HG03432 (cell line): ENCODE measurements around the gene ARL4D.
"Not testable (repeated sequence)": the region's sequence is repeated elsewhere in the genome, so short reads cannot be mapped to it uniquely, and the experiment has no call there.

Experiments
- ATAC-seq: cut with Tn5 transposase; IDR thresholded peaks from one replicate; pipeline ENCODE4 v1.9.1; 2021; ENCODE audit warnings: mild to moderate bottlenecking, moderate library complexity; ENCODE audit not compliant: unreplicated experiment

Gene ARL4D

DNA sequence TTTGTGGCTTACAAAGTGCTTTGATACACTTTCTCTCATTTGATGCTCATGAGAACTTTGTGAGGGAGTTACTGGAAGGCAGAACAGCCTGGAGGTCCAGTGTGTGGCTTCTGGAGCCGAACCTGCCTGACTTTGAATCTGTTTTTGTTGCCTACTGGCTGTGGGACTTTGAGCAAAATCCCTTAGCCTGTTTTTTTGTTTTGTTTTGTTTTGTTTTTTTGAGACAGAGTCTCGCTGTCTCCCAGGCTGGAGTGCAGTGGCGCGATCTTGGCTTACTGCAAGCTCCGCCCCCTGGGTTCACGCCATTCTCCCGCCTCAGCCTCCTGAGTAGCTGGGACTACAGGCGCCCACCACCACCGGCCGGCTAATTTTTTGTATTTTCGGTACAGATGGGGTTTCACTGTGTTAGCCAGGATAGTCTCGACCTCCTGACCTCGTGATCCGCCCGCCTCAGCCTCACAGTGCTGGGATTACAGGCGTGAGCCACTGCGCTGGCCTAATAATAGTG lies 20.6 kb downstream of the ARL4D start:
- not testable (repeated sequence) for ATAC-seq

DNA sequence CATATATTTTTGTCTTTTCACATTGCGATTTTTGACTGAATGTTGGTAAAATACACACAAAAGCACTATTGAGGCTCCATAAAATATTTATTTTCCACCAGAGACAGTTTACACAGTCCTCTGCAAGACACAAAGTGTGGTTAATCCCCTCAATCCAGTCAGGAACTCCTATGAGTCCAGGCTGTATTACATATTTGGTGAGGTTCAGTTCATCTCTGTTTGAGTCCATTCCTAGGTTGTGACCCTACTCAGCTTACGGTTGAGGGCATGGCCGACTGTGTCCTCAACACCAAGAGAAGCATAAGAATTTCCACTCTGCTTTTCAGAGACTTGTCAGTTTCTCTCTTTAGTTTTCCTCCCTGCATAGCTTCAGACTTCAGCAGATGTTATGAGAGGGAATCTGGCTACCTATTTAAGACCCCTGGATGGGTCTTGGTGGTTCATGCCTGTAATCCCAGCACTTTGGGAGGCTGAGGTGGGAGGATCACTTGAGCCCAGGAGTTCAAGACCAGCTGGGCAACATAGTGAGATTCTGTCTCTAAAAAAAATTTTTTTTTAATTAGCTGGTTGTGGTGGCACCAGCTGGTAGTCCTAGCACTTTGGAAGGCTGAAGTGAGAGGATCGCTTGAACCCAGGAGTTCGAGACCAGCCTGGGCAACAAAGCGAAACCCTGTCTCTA lies 25.1 kb downstream of the ARL4D start:
- no peak for ATAC-seq

DNA sequence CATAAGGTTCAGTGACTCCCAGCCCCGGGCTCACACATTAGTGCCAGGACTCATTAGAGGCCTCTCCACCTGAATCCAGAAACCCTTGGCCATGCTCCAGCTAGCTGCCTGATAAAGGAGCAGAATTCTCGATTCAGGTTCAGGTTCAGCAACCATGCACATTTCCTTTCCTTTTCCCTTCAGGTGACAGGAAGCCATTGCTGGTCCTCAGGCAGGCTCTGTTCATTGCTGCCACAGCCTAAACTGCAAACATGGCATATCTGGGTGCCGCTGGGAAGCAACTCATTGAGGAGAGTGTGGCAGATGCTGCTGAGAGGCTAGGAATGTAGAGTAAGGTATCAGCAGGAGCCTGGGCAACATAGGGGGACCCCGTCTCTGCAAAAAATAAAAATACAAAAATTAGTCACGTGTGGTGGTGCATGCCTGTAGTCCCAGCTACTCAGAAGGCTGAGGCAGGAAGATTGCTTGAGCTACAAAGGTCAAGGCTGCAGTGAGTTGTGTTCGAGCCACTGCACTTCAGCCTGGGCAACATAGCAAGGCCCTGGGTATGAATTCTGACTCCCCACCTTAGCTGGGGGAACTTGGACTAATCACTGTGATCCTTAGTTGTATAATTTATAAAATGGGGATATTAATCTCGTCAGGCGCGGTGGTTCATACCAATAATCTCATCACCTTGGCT lies 28.7 kb downstream of the ARL4D start:
- no peak for ATAC-seq

DNA sequence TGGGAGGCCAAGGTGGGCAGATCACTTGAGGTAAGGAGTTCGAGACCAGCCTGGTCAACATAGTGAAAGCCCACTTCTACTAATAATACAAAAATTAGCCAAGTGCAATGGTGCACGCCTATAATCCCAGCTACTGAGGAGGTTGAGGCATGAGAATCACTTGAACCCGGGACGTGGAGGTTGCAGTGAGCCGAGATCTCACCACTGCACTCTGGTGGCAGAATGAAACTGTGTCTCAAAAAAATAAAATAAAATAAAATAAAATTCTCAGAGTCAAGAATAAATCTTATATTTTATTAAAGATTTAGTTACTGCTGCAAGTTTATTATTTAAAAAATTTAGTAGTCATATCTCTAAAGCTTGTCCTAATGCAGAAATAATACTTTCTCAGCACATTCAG lies 29.7 kb downstream of the ARL4D start:
- ATAC-seq = no peak

GRCh38 chr17:43430936-43431713 lies 32.3 kb downstream of the ARL4D start:
- ATAC-seq = no peak

DNA sequence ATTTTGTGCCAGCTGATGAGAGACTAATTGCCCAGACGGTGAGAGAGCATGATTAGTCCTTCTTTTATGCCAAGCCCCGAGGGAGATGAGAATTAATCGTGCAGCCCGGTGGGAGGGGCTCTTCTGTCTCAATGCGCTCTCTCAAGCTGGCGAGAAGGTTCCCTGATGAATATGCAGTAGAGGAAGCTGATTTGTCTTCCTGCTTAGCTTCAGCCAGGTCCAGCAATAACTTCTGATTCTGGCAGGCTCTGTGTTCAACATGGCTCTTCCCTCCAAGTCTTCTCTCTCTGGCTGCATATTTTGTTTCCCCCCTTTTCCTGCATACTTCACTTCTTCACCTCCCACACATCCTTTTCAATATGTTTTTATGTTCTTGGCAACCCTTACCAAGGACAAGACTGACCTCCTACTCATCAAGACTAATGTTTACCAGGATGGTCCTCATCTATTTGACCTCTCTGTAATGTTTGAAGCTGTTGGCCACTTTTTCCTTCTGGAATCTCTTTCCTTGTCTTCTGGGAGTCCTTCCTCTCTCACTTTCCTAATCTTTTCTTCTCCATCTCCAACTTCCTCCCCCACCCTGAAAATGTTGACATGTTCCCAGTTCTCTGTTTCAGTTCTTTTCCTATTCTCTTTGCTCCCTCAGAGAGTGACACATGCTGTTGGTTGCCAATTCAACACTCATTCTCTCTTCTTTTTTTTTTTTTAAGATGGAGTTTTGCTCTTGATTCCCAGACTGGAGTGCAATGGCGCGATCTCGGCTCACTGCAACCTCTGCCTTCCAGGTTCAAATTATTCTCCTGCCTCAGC lies 33.1 kb downstream of the ARL4D start:
- no peak for ATAC-seq

DNA sequence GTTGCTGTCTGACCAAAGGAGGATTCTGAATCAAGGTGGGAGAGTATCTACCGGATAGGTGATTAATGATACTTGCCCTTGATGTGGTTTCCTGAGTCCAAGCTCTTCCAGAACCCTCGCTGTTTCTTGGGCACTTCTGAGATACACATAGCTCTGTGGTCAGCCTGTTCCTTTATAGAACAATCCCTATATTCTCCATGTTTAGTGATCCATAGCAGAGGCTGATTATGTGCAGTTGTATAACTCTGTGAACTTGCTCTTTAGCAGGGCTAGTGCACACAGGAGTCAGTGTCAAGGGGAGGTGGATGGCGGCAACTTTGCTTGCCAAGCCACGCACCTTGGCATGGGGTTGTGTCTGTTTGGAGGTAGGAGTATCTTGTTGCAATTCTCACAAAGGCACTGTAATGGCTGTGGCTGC lies 36.1 kb downstream of the ARL4D start:
- ATAC-seq = no peak

GRCh38 chr17:43437756-43438155 lies 39.0 kb downstream of the ARL4D start:
- no peak for ATAC-seq

DNA sequence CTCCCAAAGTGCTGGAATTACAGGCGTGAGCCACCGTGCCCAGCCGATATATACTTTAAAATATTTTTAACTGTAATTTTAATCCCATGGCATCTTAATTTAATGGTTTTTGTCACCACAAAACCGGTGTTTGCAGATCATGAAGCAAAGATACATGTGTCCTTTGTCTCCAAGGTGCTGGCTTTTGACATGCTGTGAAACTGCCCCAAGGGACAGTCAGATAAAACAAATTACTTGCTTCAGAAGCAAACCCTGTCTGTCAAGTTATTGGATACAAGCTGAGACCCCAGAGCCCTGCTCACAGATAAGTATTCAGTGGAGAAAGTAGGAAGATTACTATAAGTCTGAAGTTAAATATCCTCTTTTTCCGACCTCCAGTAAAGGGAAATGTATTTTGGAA lies 39.8 kb downstream of the ARL4D start:
- no peak for ATAC-seq

DNA sequence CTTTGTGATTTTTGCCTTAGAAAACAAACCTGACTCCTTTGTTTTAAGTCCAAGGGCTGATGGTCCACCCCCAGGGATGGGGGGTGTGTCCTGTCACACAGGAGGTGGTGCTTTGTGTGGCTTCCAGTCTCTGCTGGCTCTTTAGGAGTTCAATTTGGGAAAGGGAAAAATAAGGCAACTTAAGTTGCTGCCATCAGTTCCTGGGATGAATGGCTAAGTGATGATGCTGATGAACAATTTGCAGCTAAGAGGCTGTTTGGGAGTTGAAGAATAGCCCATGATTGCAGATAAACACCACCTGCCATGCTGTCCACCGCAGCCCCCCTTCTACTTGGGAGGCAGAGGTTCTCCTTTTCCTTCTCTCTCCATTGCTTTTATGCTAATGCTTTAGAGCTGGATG lies 40.2 kb downstream of the ARL4D start:
- ATAC-seq = no peak

- ATAC-seq = no peak
These were observed 43.9 kb downstream of the ARL4D start for GRCh38 chr17:43442711-43443110.

DNA sequence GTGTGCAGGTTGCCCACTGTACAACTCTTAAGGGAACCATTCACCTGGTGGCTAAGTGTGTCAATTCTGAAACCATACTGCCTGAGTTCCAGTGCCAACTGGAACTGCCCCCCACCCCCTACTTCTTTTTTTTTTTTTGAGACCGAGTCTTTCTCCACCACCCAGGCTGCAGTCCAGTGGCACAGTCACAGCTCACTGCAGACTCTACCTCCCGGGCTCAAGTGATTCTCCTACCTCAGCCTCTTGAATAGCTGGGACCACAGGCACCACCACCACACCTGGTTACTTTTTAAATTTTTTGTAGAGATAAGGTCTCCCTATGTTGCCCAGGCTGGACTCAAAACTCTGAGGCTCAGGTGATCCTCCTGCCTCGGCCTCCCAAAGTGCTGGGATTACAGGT lies 44.6 kb downstream of the ARL4D start:
- no peak for ATAC-seq

GRCh38 chr17:43444223-43445008 lies 45.6 kb downstream of the ARL4D start:
- no peak for ATAC-seq

GRCh38 chr17:43445009-43445589 lies 46.3 kb downstream of the ARL4D start:
- ATAC-seq = no peak

GRCh38 chr17:43446773-43447172 lies 48.0 kb downstream of the ARL4D start:
- ATAC-seq = no peak

DNA sequence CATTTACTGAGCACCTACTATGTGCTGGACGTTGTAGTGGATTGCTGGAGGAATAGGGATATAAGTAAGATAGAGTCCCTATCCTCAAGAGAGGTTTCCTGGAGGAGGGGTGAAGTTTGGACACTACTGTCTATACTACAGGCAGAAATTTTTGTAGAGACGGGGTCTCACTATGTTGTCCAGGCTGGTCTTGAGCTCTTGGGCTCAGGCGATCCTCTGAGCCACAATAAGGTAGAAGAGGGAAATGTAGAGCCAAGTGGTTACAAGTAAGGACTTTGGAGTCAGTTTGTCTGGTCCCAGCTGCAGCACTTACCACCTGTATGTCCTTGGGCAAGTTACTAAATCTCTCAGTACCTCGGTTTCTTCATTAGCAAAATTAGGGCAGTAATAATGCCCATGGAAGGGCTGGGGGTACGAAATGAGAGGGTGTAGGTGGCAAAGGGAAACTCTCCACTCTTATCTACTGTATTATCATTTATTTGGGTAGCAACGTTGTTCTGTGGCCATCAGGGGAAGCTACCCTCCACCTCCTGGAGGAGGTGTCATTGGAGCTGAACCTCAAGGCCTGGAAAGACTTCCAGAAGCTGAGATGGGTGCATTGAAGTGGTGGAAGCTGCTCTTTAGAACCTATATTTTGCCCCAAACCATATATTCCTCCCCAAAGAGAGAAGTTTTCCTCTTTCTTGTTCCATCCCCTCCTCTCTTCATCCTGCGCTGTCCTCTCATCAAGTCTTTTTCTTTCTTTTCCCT lies 50.1 kb downstream of the ARL4D start:
- no peak for ATAC-seq

DNA sequence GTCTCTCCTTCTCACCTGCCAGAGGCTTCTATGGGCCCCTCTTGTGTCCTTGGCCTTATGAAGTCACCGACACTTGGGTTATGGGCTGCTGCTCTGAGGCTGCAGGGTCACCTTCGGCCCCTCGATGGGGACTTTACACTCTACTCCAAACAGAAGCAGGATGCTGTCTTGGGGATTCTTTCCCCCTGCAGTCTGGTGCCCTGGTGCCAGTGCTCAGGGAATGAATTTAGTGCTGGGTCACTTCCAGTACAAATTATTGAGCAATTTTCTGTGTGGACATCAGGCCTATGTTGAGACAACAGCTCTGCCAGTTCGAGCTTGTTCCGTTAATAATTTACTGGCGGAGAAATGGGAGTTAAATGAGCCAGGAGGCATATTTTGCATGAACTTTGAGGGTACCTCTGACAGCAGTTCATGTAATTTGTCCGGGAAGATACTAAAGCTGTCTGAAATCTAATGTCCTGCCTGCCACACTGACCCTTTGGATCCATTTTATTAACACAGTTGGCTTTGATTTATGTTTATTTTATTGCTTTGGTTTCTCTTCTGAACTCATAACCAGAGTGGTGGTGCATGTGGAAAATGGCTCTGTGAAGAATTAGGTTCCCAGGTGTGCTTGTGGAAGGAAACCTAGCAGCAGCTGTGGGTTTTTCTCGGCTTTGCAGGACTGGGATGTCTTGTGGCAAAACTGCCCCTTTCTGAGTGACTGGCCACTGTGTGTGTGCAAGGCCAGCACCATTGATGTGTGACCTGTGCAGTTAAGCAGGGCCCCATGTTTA lies 50.9 kb downstream of the ARL4D start:
- no peak for ATAC-seq
